ENCODE measurements around the gene DNASE1L1.

DNA sequence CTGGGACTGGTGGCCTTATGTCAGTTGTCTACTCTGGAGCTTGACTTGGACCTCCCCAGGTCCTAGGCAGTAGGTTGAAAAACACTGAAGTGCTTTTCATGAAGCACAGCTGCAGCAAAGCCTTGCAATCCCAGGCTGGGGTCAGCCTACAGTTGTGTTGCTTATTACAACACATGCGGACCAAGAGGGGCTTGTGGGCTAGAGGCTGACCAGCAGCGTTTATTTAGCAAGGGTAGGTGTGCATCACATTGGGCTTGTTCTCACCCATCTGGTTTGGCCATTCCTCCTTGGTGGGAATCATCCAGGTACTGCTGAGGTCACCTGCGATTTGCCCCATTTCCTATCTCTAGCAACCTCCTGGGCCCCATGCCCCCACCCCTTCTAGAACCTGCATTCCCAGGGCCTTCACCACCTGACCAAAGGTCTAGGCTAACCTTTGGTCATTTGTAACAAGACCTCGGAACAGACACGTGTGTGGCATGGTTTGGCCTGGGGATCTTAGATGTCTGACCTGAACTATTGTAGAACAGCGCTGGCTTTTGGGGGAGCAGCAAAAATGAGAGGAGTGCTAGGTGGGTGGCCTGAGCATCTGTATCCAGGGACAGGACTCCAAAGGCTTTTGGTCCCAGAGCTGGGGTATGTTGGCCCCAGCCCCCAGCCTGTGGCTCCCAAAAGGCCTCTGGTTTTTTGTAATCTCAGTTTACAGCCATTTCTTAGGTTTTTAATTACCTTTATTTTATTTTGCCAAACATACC lies 7.8 kb downstream of the DNASE1L1 start:
- TF ChIP-seq, protein P1, sequence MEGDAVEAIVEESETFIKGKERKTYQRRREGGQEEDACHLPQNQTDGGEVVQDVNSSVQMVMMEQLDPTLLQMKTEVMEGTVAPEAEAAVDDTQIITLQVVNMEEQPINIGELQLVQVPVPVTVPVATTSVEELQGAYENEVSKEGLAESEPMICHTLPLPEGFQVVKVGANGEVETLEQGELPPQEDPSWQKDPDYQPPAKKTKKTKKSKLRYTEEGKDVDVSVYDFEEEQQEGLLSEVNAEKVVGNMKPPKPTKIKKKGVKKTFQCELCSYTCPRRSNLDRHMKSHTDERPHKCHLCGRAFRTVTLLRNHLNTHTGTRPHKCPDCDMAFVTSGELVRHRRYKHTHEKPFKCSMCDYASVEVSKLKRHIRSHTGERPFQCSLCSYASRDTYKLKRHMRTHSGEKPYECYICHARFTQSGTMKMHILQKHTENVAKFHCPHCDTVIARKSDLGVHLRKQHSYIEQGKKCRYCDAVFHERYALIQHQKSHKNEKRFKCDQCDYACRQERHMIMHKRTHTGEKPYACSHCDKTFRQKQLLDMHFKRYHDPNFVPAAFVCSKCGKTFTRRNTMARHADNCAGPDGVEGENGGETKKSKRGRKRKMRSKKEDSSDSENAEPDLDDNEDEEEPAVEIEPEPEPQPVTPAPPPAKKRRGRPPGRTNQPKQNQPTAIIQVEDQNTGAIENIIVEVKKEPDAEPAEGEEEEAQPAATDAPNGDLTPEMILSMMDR (conservative IDR thresholded peaks at IDR 0.05 in 1 of 2, IDR thresholded peaks at IDR 0.05 in 1 of 2; ENCODE audit: low read depth in 1 of 2, low read length in 2 of 2): no peak
- no peak for TF ChIP-seq EZH2 (IDR thresholded peaks at IDR 0.05; ENCODE audit: low read length, missing control alignments)

All from fibroblast of lung (primary cell).